PFSK-1 (cell line): ENCODE data around the gene MRPL21.

Experiments used
- FOXP2 ChIP-seq: optimal IDR thresholded peaks from 2 replicates; pipeline ENCODE3; 2011; ENCODE audit warnings: borderline replicate concordance, control low read depth, inconsistent platforms; ENCODE audit not compliant: insufficient read depth; ENCODE audit errors: extremely low read length, extremely low read depth
- POLR2AphosphoS5 ChIP-seq: IDR thresholded peaks from 2 replicates; pipeline ENCODE4 v1.6.1; 2012; ENCODE audit warnings: low read depth, mild to moderate bottlenecking, control low read depth, low read length, moderate library complexity
- SIN3A ChIP-seq: IDR thresholded peaks from 2 replicates; pipeline ENCODE4 v1.6.1; 2012; ENCODE audit warnings: mild to moderate bottlenecking, low read length, moderate library complexity, borderline replicate concordance; ENCODE audit not compliant: insufficient read depth
- TAF1 ChIP-seq: IDR thresholded peaks from 2 replicates; pipeline ENCODE4 v1.6.1; 2012; ENCODE audit warnings: low read length, control low read depth, borderline replicate concordance; ENCODE audit not compliant: insufficient read depth
- TF ChIP-seq, protein P1 (sequence below), 2 experiments: IDR thresholded peaks; 2 replicates each; pipeline versions ENCODE4 v1.6.1 to v1.8.0; 2011 to 2012; ENCODE audit warnings: low read depth in 2 of 2, low read length in 2 of 2, control low read depth in 1 of 2, inconsistent platforms in 1 of 2, mild to moderate bottlenecking in 1 of 2, moderate library complexity in 1 of 2; ENCODE audit not compliant: insufficient read depth in 1 of 2

The MRPL21 gene

DNA sequence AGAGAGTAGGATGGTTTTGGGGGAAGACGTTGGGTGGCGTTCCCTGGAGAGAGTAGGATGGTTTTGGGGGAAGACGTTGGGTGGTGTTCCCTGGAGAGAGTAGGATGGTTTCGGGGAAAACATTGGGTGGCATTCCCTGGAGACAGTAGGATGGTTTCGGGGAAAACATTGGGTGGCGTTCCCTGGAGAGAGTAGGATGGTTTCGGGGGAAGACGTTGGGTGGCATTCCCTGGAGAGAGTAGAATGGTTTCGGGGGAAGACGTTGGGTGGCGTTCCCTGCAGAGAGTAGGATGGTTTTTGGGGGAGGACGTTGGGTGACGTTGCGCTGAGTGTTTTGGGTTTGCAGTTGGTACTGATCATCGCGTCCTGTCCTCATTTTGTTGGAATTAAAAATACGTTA is 28.3 kb upstream of the MRPL21 start:
- no peak for TF ChIP-seq POLR2AphosphoS5
- no peak for TF ChIP-seq TAF1
- TF ChIP-seq SIN3A: no peak
- TF ChIP-seq, protein P1, sequence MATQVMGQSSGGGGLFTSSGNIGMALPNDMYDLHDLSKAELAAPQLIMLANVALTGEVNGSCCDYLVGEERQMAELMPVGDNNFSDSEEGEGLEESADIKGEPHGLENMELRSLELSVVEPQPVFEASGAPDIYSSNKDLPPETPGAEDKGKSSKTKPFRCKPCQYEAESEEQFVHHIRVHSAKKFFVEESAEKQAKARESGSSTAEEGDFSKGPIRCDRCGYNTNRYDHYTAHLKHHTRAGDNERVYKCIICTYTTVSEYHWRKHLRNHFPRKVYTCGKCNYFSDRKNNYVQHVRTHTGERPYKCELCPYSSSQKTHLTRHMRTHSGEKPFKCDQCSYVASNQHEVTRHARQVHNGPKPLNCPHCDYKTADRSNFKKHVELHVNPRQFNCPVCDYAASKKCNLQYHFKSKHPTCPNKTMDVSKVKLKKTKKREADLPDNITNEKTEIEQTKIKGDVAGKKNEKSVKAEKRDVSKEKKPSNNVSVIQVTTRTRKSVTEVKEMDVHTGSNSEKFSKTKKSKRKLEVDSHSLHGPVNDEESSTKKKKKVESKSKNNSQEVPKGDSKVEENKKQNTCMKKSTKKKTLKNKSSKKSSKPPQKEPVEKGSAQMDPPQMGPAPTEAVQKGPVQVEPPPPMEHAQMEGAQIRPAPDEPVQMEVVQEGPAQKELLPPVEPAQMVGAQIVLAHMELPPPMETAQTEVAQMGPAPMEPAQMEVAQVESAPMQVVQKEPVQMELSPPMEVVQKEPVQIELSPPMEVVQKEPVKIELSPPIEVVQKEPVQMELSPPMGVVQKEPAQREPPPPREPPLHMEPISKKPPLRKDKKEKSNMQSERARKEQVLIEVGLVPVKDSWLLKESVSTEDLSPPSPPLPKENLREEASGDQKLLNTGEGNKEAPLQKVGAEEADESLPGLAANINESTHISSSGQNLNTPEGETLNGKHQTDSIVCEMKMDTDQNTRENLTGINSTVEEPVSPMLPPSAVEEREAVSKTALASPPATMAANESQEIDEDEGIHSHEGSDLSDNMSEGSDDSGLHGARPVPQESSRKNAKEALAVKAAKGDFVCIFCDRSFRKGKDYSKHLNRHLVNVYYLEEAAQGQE (IDR thresholded peaks at IDR 0.05; ENCODE audit: insufficient read depth in 1 of 2, low read depth in 2 of 2, low read length in 2 of 2): no peak
- no peak for TF ChIP-seq FOXP2

DNA sequence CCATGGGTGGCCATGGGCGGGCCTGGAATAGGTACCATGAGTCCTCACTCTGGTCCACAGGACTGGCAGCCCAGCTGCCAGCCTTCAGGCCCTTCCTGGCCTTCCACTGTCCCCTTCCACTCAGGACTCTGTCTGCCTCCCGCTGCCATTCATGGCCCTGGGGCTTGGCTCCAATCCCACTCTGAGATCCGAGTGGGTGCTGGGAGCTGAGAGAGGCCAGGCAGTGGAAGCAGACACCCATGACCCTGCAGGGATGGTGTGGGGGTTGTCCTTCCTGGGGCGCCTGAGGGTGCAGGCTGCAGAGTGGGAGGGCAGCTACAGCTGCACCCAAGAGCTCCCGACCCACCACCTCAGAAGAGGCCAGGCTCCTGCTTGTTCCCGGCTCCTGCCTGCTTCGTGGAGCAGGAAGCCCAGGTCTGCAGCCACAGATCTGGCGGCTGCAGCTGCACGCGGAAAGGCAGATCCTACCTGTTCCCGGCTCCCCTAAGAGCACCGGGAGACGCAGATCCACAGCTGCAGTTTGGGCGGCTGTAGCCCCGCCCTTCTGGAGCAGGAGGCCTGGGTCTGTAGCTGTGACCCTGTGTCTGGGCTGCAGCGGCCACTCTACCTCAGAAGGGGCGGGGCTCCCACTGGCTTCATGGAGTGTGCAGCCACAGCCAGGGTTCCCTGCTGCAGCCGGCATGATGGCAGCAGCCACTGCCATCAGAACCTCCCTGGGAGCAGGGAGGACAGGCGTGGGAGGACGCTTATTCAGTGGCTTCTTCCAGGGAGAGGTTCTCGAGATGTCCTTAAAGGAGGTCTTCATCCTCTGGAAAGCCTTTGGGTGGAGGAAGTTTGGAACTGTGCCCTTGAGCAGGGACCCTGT is 27.6 kb upstream of the MRPL21 start:
- TF ChIP-seq SIN3A (no peak), TAF1 (no peak), FOXP2 (no peak), POLR2AphosphoS5 (no peak)
- TF ChIP-seq, protein P1 (IDR thresholded peaks at IDR 0.05; ENCODE audit: insufficient read depth in 1 of 2, low read depth in 2 of 2, low read length in 2 of 2): no peak

DNA sequence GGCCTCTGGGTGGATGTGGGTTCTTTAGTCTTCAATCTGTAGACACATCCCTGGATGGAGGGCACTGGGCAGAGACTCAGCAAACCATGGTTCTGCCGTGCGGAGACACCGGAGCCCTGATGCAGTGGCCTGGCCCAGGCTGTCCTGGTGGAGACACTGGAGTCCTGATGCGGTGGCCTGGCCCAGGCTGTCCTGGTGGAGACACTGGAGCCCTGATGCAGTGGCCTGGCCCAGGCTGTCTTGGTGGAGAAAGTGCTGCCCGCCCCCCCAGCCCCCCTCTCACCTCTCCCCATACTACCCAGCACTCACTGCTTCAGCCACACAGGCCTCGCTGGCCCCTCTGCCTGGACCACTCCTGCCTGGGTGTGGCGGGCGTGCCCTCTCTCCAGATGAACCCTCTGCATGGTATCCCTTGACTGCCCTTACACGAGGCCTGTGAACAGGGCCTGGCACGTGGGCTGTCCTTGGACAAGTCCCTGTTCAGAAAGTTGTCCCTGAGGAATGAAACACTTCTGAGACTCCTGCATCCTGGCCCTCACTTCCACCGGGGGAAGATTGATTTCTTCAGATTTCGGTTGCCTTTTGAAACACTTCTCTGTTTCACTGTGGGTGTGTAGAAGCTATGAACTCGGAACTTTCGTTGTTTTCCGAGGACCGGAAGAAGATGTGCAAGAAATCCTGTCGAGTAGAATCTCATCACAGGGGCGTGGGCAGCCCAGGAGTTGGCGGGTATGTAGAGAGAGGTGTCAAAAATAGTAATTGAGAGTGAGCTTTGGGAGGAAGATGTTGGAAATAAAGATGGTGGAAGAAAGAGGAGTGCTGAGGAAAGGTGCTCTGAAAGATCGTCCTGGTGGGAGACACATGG is 26.3 kb upstream of the MRPL21 start:
- TF ChIP-seq, protein P1 (IDR thresholded peaks at IDR 0.05; ENCODE audit: insufficient read depth in 1 of 2, low read depth in 2 of 2, low read length in 2 of 2): no peak
- no peak for TF ChIP-seq SIN3A
- TF ChIP-seq TAF1: no peak
- no peak for TF ChIP-seq FOXP2
- no peak for TF ChIP-seq POLR2AphosphoS5

DNA sequence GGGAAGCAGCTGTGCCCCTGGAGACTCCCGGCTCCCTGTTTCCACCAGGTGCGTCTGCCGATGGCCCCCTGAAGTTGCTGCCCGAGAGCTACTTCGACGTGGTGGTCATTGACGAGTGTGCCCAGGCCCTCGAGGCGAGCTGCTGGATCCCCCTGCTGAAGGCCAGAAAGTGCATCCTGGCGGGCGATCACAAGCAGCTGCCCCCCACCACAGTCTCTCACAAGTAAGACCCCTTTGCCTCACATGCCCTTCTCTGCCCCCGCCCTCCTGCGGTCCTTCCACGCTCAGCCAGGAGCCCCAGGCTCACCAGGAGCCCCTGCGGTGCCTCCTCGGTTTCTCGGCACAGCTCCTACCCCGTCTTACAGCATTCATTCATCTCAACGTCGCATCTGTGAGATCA is 25.5 kb upstream of the MRPL21 start:
- TF ChIP-seq, protein P1 (IDR thresholded peaks at IDR 0.05; ENCODE audit: insufficient read depth in 1 of 2, low read depth in 2 of 2, low read length in 2 of 2): no peak
- no peak for TF ChIP-seq TAF1
- TF ChIP-seq POLR2AphosphoS5: no peak
- no peak for TF ChIP-seq FOXP2
- TF ChIP-seq SIN3A: no peak
